Epithelial cell of esophagus (primary cell): ENCODE measurements around the gene SLC25A13.
A peak's percentile ranks its signal among the peaks of the same experiment; 100 is the strongest.

Experiments used
- DNase-seq: peaks from one replicate; pipeline ENCODE4 v3.0.0; 2010; ENCODE audit warnings: low read depth
- H3K4me3 ChIP-seq: 2 replicates; pipeline ENCODE4 v1.5.1; 2011; ENCODE audit warnings: mild to moderate bottlenecking, low read length, control low read depth
- CTCF ChIP-seq: IDR thresholded peaks from 2 replicates; pipeline ENCODE4 v1.5.1; 2011; ENCODE audit warnings: low read depth, mild to moderate bottlenecking, low read length, control low read depth, inconsistent platforms; ENCODE audit not compliant: insufficient read depth; ENCODE audit errors: missing control alignments

The SLC25A13 gene

GRCh38 chr7:96084881-96085553, 236.9 kb downstream of the SLC25A13 start:
- peak; percentile 87 for DNase-seq
- TF ChIP-seq CTCF = no peak
- no peak overlapping the region for H3K4me3 ChIP-seq

GRCh38 chr7:96080027-96080426, 241.9 kb downstream of the SLC25A13 start:
- no peak for TF ChIP-seq CTCF

GRCh38 chr7:96076350-96076707, 245.6 kb downstream of the SLC25A13 start:
- no peak for DNase-seq
- TF ChIP-seq CTCF = no peak
- H3K4me3 ChIP-seq = peak overlapping the region; percentile 59

More at GRCh38 chr7:96080027-96080426, 241.9 kb downstream of the SLC25A13 start:
- peak; percentile 32 for DNase-seq
- H3K4me3 ChIP-seq = no peak overlapping the region

GRCh38 chr7:96075510-96076349, 246.2 kb downstream of the SLC25A13 start:
- DNase-seq = peak; percentile 56
- peak; percentile 93 for TF ChIP-seq CTCF
- peak overlapping the region; percentile 59 for H3K4me3 ChIP-seq

- TF ChIP-seq CTCF = no peak
- H3K4me3 ChIP-seq = no peak overlapping the region
- DNase-seq = no peak
Observed at GRCh38 chr7:96074871-96075270, 247.0 kb downstream of the SLC25A13 start.
